ENCODE results near the gene REXO4. TPM values are rescaled to one million over a fixed set of nuclear protein-coding genes. Genes with fewer than 3 reads are reported as not detected.

The REXO4 gene, protein sequence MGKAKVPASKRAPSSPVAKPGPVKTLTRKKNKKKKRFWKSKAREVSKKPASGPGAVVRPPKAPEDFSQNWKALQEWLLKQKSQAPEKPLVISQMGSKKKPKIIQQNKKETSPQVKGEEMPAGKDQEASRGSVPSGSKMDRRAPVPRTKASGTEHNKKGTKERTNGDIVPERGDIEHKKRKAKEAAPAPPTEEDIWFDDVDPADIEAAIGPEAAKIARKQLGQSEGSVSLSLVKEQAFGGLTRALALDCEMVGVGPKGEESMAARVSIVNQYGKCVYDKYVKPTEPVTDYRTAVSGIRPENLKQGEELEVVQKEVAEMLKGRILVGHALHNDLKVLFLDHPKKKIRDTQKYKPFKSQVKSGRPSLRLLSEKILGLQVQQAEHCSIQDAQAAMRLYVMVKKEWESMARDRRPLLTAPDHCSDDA
- total RNA-seq, result 24.9 and 25.6 TPM in 2 replicates

DNA sequence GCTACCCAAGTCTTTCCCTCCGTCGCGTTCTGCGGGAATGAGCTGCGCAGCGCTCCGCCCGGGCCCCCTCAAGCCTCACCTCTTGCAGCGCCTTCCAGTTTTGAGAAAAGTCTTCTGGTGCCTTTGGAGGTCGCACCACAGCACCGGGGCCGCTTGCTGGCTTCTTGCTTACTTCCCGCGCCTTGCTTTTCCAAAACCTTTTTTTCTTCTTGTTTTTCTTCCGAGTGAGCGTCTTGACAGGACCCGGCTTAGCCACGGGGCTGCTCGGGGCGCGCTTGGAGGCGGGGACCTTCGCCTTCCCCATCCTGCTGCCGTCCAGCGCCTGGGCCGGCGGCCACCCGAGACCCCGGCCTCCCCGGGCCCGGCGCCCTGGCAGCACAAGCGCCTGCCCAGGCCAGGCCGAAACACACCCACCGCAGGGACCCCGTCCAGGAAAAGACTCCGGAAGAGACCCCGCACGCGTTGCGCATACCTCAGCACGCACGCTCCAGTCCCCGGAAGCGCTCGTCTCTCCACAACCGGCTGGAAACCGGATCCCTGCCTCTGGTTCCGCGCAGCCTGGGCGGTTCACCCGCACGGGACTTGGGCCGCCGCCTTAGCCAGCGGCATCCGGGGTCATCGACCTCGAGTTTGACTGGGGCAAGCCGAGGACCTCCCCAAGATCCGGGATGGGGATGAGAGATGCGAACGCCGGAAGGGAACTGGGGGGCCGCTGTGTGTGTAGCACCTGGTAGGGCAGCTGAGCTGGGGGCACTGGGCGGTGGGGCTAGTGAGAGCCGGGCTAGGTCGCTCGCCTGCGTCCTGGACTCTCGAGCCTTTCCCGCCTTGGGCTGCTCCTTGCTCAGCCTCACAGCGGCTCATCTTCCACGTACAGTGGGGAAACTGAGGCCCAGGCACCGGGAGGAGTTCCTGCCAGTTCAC lies at the start of gene REXO4:
Gene REXO4, minus strand, starts transcription at position 470 of the 921 bp plus-strand sequence. Its CDS starts 166 bp downstream, at position 304.
- DNase-seq (ENCODE audit: extremely low read depth, low read depth, low spot score), result peak; percentile 51

GRCh38 chr9:133467101-133467500 lies 49.3 kb upstream of the REXO4 start:
- DNase-seq (ENCODE audit: extremely low read depth, low read depth, low spot score), result no peak

GRCh38 chr9:133465984-133466383 lies 48.2 kb upstream of the REXO4 start:
- DNase-seq (ENCODE audit: extremely low read depth, low read depth, low spot score), result no peak

DNA sequence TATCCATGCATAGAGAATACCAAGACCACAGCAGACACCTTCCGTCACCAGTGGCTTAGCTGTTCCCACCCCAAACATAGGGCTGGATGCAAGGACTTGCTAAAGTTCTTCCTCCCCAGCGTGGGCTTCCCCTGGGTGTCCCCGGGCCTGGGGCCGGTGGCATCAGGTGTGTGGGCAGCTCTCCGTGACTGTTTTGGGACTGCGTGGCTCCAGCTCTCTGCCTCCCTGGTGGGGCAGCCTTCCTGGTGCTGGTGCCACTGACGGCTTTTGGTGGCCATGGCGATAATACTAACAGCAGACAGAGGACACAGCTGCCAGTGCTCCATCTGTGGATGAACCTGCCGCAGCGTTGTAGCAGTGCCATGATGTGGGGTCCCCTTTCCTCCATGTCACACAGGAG lies 46.8 kb upstream of the REXO4 start:
- DNase-seq (ENCODE audit: extremely low read depth, low read depth, low spot score), result no peak

- no peak for DNase-seq (ENCODE audit: extremely low read depth, low read depth, low spot score)
These were observed 46.2 kb upstream of the REXO4 start for GRCh38 chr9:133463864-133464615.

GRCh38 chr9:133463234-133463863 lies 45.5 kb upstream of the REXO4 start:
- DNase-seq (ENCODE audit: extremely low read depth, low read depth, low spot score), result no peak

DNA sequence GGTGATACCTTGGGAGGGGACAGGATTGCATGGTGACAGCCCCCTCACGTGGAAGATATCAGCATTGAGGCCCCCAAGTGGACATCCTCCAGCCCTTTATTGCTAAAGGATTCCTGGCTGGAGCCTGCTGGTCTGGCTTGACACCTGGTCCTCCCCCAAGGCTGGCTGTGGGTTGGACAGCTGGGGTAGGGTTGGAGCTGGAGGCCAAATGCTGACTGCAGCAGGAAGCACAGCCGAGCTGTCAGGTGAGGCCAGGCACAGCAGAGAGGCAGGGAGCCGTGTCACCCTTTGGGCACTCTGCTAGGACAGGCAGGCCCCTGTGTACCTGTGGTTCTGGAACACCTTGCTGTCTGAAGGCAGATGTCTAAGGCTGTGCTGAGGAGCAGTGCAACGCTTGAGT lies 44.2 kb upstream of the REXO4 start:
- no peak for DNase-seq (ENCODE audit: extremely low read depth, low read depth, low spot score)

GRCh38 chr9:133460405-133461175 lies 42.8 kb upstream of the REXO4 start:
- DNase-seq (ENCODE audit: extremely low read depth, low read depth, low spot score), result no peak

- DNase-seq (ENCODE audit: extremely low read depth, low read depth, low spot score), result no peak
These were observed 41.9 kb upstream of the REXO4 start, which contains the start of gene CACFD1 for GRCh38 chr9:133459476-133460404. Gene CACFD1 (plus strand): TSS chr9:133459978. CDS start chr9:133460067, 89 bp downstream.

DNA sequence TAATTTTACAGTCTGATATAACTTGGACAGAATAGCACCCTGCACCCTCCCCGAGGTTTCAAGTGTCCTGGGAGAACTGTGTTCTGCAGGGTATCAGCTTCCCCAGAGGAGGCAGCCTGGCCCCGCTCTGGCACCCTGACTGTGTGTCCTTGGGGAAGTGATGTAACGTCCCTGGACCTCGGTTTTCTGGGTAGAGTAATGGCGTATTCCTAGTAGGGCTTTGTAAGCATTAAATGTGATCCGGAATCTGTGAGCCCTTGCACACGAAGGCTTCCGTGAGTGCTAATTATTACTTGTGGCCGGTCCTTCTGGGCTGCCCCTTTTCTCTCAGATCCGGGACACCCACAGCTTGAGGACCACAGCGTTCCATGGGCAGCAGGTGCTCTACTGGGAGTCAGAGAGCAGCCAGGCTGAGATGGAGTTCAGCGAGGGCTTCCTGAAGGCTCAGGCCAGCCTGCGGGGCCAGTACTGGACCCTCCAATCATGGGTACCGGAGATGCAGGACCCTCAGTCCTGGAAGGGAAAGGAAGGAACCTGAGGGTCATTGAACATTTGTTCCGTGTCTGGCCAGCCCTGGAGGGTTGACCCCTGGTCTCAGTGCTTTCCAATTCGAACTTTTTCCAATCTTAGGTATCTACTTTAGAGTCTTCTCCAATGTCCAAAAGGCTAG lies 41.0 kb upstream of the REXO4 start:
- DNase-seq (ENCODE audit: extremely low read depth, low read depth, low spot score), result no peak

DNA sequence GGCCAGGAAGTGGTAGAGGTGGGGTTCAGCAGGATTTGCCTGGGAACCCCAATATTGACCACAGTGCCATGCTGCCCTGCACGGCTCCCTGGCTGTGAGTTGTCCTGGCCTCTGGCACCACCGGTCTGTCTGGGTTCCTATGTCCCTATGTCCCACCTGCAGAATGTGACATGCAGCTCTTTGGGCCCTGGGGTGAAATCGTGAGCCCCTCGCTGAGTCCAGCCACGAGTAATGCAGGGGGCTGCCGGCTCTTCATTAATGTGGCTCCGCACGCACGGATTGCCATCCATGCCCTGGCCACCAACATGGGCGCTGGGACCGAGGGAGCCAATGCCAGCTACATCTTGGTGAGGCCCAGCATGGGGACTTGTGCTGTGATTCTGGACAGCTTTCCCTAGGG lies 39.9 kb upstream of the REXO4 start:
- no peak for DNase-seq (ENCODE audit: extremely low read depth, low read depth, low spot score)

GRCh38 chr9:133457233-133457632 lies 39.4 kb upstream of the REXO4 start:
- no peak for DNase-seq (ENCODE audit: extremely low read depth, low read depth, low spot score)

DNA sequence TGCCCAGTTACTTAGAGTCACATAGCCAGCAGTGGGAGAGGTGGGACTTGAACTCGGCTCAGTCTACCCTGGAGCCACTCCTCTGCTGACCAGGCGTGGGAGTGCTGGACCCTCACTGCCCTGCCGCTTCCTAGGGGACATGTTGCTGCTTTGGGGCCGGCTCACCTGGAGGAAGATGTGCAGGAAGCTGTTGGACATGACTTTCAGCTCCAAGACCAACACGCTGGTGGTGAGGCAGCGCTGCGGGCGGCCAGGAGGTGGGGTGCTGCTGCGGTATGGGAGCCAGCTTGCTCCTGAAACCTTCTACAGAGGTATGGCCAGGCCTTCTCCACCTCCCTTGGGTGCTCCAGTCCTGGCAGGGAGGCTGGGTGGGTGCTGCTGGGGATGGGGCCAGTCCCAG lies 38.6 kb upstream of the REXO4 start:
- no peak for DNase-seq (ENCODE audit: extremely low read depth, low read depth, low spot score)

- DNase-seq (ENCODE audit: extremely low read depth, low read depth, low spot score), result no peak
These were observed 38.1 kb upstream of the REXO4 start for GRCh38 chr9:133455936-133456335.

DNA sequence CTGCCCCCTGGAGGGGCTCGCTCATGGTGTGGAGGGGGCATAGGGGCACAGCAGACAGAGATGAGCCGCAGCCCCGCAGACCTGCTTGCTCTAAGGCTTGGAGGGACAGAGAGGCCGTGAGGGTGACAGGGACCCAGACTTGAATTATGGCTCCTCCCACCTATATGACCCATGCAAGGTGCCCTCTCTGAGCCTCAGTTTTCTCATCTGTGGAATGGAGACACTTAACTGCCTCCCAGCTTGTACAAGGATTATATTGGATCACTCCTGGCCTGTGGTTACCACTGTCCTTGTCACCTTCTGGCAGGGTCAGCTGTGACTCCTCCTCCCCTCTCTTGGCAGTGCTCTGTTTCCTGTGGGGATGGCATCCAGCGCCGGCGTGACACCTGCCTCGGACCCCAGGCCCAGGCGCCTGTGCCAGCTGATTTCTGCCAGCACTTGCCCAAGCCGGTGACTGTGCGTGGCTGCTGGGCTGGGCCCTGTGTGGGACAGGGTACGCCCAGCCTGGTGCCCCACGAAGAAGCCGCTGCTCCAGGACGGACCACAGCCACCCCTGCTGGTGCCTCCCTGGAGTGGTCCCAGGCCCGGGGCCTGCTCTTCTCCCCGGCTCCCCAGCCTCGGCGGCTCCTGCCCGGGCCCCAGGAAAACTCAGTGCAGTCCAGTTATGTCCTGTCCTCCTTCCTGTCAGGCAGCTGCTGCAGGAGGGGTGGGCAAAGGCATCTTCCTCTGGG lies 37.3 kb upstream of the REXO4 start:
- DNase-seq (ENCODE audit: extremely low read depth, low read depth, low spot score), result no peak

- DNase-seq (ENCODE audit: extremely low read depth, low read depth, low spot score), result no peak
These were observed 36.5 kb upstream of the REXO4 start for GRCh38 chr9:133454325-133454724.

- DNase-seq (ENCODE audit: extremely low read depth, low read depth, low spot score), result no peak
These were observed 35.8 kb upstream of the REXO4 start for GRCh38 chr9:133453651-133454050.

All from glomerular endothelial cell (primary cell).